Pons (tissue), 1 donor: ENCODE measurements around the gene FRG1.
"Not testable (repeated sequence)": the region's sequence is repeated elsewhere in the genome, so short reads cannot be mapped to it uniquely, and the experiment has no call there.

Experiments
- DNase-seq: peaks from one replicate; pipeline ENCODE4 v3.0.0-alpha.2; 2016; ENCODE audit warnings: low spot score

FRG1 gene

GRCh38 chr4:189985651-189986243 is 45.1 kb downstream of the FRG1 start:
- DNase-seq, result not testable (repeated sequence)

GRCh38 chr4:189988877-189989431 is 48.3 kb downstream of the FRG1 start:
- no peak for DNase-seq

DNA sequence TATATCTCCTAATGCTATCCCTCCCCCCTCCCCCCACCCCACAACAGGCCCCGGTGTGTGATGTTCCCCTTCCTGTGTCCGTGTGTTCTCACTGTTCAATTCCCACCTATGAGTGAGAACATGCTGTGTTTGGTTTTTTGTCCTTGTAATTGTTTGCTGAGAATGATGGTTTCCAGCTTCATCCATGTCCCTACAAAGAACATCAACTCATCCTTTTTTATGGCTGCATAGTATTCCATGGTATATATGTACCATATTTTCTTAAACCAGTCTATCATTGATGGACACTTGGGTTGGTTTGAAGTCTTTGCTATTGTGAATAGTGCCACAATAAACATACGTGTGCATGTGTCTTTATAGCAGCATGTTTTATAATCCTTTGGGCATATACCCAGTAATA is 49.3 kb downstream of the FRG1 start:
- DNase-seq, result not testable (repeated sequence)
